ENCODE data around the gene THSD4.

THSD4 gene

DNA sequence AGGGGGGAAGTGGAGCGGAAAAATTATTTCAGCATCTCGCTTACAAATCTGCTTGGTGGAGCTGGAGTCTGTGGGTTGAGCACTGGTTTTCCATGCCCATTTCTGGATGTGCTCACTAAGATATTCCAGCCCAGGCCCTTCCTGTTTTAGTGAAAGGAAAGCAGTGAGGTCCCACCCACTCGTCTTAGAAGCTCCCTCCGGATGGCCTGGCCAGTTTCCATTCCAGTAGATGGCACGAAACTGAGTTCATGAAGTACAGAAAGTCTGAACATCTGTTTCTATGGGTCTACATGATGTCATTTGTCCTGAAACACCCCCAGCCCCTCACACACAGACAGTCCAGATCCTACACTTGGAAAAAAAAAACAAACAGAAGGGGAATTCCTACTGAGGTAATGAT is 31.9 kb upstream of the THSD4 start:
- Histone ChIP-seq H3K27ac (ENCODE audit: low read length) (no peak overlapping the region), H3K4me3 (ENCODE audit: low read length in 2 of 2) (no peak overlapping the region), H3K27me3 (ENCODE audit: control insufficient read depth in 1 of 2, insufficient read depth in 2 of 2, low read length in 2 of 2) (peaks cover 0 to 2% of the 10 kb centered on the region in 2 donors), H3K9ac (ENCODE audit: low read length in 2 of 2) (no peak overlapping the region), H3K36me3 (ENCODE audit: control insufficient read depth in 2 of 2, insufficient read depth in 2 of 2, low read length in 2 of 2) (no peaks in the 10 kb centered on the region), H3K9me3 (ENCODE audit: control insufficient read depth in 2 of 2, low read length in 2 of 2) (no peaks in the 10 kb centered on the region), H3K4me1 (ENCODE audit: control insufficient read depth, insufficient read depth, low read length) (peaks cover 2% of the 10 kb centered on the region)

DNA sequence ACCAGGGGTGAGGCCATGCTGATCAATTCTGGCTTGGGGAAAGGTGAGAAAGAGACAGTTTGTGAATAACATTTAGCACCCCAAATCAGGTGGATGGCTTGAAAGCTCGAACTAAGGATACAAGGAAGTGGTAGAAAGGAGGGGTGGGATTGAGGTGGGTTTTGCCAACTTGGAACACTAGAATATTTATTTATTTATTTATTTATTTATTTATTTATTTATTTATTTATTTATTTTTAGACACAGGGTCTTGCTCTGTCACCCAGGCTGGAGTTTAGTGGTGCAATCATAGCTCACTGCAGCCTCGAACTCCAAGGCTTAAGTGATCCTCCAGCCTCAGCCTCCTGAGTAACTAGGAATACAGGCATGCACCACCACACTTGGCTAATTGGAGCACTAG is 31.0 kb upstream of the THSD4 start:
- H3K4me1 ChIP-seq (ENCODE audit: control insufficient read depth, insufficient read depth, low read length) = peaks cover 2% of the 10 kb centered on the region
- no peaks in the 10 kb centered on the region for H3K36me3 ChIP-seq (ENCODE audit: control insufficient read depth in 2 of 2, insufficient read depth in 2 of 2, low read length in 2 of 2)
- no peaks in the 10 kb centered on the region for H3K9me3 ChIP-seq (ENCODE audit: control insufficient read depth in 2 of 2, low read length in 2 of 2)
- peaks cover 0 to 2% of the 10 kb centered on the region in 2 donors for H3K27me3 ChIP-seq (ENCODE audit: control insufficient read depth in 1 of 2, insufficient read depth in 2 of 2, low read length in 2 of 2)
- H3K4me3 ChIP-seq (ENCODE audit: low read length in 2 of 2) = no peak overlapping the region
- H3K9ac ChIP-seq (ENCODE audit: low read length in 2 of 2) = no peak overlapping the region
- no peak overlapping the region for H3K27ac ChIP-seq (ENCODE audit: low read length)

DNA sequence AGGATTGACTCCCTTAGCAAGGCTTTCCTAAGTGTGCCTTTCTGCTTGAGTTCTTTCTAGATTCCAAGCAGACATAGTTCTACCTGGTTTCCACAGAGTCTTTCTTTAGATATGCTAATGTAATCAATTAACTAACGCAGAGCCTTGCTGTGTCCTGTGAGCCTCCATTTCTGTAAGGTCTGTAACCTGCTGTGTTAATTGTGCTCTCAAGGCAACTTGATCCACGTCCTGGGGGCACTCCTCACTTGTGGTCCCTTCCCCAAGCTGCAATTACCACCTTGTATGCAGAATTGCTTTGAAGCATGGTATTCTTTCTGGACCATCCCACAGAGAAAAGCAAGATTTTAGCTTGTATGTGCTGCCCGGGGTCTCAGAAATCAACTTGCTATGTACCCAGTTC is 29.5 kb upstream of the THSD4 start:
- no peak overlapping the region for H3K4me3 ChIP-seq (ENCODE audit: low read length in 2 of 2)
- H3K27me3 ChIP-seq (ENCODE audit: control insufficient read depth in 1 of 2, insufficient read depth in 2 of 2, low read length in 2 of 2) = peaks cover 0 to 2% of the 10 kb centered on the region in 2 donors
- H3K4me1 ChIP-seq (ENCODE audit: control insufficient read depth, insufficient read depth, low read length) = peaks cover 2% of the 10 kb centered on the region

DNA sequence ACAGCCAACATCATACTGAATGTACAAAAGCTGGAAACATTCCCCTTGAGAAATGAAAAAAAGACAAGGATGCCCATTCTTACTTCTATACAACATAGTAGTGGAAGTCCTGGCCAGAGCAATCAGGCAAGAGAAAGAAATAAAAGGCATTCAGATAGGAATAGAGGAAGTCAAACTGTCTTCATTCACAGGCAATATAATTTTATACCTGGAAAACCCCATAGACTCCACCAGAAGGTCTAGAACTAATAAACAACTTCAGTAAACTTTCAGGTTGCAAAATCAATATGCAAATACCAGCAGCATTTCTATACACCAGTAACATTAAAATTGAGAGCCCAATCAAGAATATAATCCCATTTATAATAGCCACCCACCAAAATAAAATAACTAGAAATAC is 27.1 kb upstream of the THSD4 start:
- Histone ChIP-seq H3K27me3 (ENCODE audit: control insufficient read depth in 1 of 2, insufficient read depth in 2 of 2, low read length in 2 of 2) (peaks cover 0 to 2% of the 10 kb centered on the region in 2 donors), H3K9ac (ENCODE audit: low read length in 2 of 2) (no peak overlapping the region), H3K9me3 (ENCODE audit: control insufficient read depth in 2 of 2, low read length in 2 of 2) (no peaks in the 10 kb centered on the region), H3K27ac (ENCODE audit: low read length) (no peak overlapping the region), H3K4me3 (ENCODE audit: low read length in 2 of 2) (no peak overlapping the region), H3K36me3 (ENCODE audit: control insufficient read depth in 2 of 2, insufficient read depth in 2 of 2, low read length in 2 of 2) (no peaks in the 10 kb centered on the region), H3K4me1 (ENCODE audit: control insufficient read depth, insufficient read depth, low read length) (peaks cover 2% of the 10 kb centered on the region)

More for the DNA sequence above, 29.5 kb upstream of the THSD4 start:
- Histone ChIP-seq H3K9me3 (ENCODE audit: control insufficient read depth in 2 of 2, low read length in 2 of 2) (no peaks in the 10 kb centered on the region), H3K36me3 (ENCODE audit: control insufficient read depth in 2 of 2, insufficient read depth in 2 of 2, low read length in 2 of 2) (no peaks in the 10 kb centered on the region), H3K9ac (ENCODE audit: low read length in 2 of 2) (no peak overlapping the region), H3K27ac (ENCODE audit: low read length) (no peak overlapping the region)

DNA sequence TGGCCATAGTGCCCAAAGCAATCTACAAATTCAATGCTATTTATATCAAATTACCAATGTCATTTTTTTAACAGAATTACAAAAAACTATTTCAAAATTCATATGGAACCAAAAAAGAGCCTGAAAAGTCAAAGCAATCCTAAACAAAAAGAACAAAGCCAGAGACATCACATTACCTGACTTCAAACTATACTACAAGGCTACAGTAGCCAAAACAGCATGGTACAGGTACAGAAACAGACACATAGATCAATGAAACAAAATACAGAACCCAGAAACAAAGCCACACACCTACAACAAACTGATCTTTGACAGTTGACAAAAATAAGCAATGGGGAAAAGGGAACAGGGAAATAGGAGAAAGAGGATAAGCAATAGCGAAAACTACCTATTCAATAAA is 26.6 kb upstream of the THSD4 start:
- no peaks in the 10 kb centered on the region for H3K36me3 ChIP-seq (ENCODE audit: control insufficient read depth in 2 of 2, insufficient read depth in 2 of 2, low read length in 2 of 2)
- H3K4me1 ChIP-seq (ENCODE audit: control insufficient read depth, insufficient read depth, low read length) = peaks cover 2% of the 10 kb centered on the region
- no peak overlapping the region for H3K9ac ChIP-seq (ENCODE audit: low read length in 2 of 2)
- no peak overlapping the region for H3K4me3 ChIP-seq (ENCODE audit: low read length in 2 of 2)
- no peak overlapping the region for H3K27ac ChIP-seq (ENCODE audit: low read length)
- peaks cover 0 to 2% of the 10 kb centered on the region in 2 donors for H3K27me3 ChIP-seq (ENCODE audit: control insufficient read depth in 1 of 2, insufficient read depth in 2 of 2, low read length in 2 of 2)
- no peaks in the 10 kb centered on the region for H3K9me3 ChIP-seq (ENCODE audit: control insufficient read depth in 2 of 2, low read length in 2 of 2)

DNA sequence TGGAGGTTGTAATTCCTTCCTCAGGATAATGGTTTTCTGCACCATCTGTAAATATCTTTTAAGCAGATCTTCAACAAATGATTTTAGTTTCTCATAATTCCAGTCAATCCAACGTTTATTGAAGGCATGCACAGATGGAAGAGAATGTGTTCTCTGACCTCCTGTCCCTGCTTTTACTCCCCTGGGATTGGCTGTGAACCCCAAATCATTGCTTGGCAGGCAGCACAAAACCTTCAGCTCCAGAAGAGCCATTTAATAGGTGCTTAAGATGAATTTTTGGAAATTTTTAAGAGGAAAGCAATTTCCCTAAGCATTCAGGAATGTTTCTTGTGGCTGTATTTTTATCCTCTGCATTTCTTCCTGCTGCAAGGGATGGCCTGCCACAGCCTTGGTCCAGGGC is 25.5 kb upstream of the THSD4 start:
- Histone ChIP-seq H3K9me3 (ENCODE audit: control insufficient read depth in 2 of 2, low read length in 2 of 2) (no peaks in the 10 kb centered on the region), H3K36me3 (ENCODE audit: control insufficient read depth in 2 of 2, insufficient read depth in 2 of 2, low read length in 2 of 2) (no peaks in the 10 kb centered on the region), H3K4me1 (ENCODE audit: control insufficient read depth, insufficient read depth, low read length) (peaks cover under 1% of the 10 kb centered on the region), H3K9ac (ENCODE audit: low read length in 2 of 2) (no peak overlapping the region), H3K27ac (ENCODE audit: low read length) (no peak overlapping the region), H3K27me3 (ENCODE audit: control insufficient read depth in 1 of 2, insufficient read depth in 2 of 2, low read length in 2 of 2) (no peaks in the 10 kb centered on the region), H3K4me3 (ENCODE audit: low read length in 2 of 2) (no peak overlapping the region)

DNA sequence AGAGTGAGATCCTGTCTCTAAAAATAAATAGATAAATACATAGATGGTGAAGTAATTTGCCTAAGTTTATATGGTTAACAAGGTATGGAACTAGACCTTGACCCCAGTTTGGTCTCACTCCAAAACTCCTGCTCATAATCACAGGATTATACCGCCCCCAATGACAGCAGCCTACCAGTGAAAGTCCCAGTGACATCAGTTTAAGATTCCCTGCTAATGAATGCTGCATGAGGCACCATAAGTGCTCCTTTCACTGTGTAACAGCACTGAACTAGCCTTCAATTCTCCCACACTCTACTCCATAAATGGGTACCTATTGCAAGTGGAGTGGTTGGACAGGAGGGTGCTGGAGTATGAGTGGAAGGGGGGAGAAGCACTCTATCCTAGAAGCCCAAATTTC is 23.7 kb upstream of the THSD4 start:
- Histone ChIP-seq H3K4me1 (ENCODE audit: control insufficient read depth, insufficient read depth, low read length) (no peaks in the 10 kb centered on the region), H3K27ac (ENCODE audit: low read length) (no peak overlapping the region), H3K27me3 (ENCODE audit: control insufficient read depth in 1 of 2, insufficient read depth in 2 of 2, low read length in 2 of 2) (no peaks in the 10 kb centered on the region), H3K9ac (ENCODE audit: low read length in 2 of 2) (no peak overlapping the region), H3K9me3 (ENCODE audit: control insufficient read depth in 2 of 2, low read length in 2 of 2) (no peaks in the 10 kb centered on the region), H3K4me3 (ENCODE audit: low read length in 2 of 2) (no peak overlapping the region), H3K36me3 (ENCODE audit: control insufficient read depth in 2 of 2, insufficient read depth in 2 of 2, low read length in 2 of 2) (no peaks in the 10 kb centered on the region)

DNA sequence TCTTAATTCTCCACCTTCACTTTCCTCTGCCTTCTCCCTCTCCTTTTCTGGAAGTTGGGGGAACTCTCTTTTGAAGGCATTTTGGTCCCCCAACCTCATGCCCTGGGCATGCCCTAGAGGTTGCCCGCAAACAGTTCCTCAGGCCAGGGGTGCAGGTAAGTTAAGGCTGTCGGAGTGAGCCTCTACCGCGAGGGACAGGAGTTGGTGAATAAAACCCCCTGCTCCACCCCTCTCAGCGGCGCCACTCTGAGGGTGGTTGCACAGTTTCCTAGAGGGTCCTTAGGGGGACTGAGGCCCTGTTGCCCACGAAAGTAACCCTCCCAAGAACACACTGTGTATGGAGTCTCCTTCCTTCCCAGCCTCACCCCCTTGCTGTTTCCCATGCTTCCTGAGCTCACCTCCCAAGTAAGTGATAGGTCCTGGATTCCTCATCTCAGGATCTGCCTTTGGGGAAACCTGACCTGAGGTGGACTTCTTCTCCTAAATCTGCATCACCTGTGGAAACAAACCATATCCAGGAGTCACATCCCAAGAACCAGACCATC is 23.1 kb upstream of the THSD4 start:
- Histone ChIP-seq H3K27ac (ENCODE audit: low read length) (no peak overlapping the region), H3K9me3 (ENCODE audit: control insufficient read depth in 2 of 2, low read length in 2 of 2) (no peaks in the 10 kb centered on the region), H3K9ac (ENCODE audit: low read length in 2 of 2) (no peak overlapping the region), H3K4me3 (ENCODE audit: low read length in 2 of 2) (no peak overlapping the region), H3K4me1 (ENCODE audit: control insufficient read depth, insufficient read depth, low read length) (no peaks in the 10 kb centered on the region), H3K36me3 (ENCODE audit: control insufficient read depth in 2 of 2, insufficient read depth in 2 of 2, low read length in 2 of 2) (no peaks in the 10 kb centered on the region), H3K27me3 (ENCODE audit: control insufficient read depth in 1 of 2, insufficient read depth in 2 of 2, low read length in 2 of 2) (no peaks in the 10 kb centered on the region)

DNA sequence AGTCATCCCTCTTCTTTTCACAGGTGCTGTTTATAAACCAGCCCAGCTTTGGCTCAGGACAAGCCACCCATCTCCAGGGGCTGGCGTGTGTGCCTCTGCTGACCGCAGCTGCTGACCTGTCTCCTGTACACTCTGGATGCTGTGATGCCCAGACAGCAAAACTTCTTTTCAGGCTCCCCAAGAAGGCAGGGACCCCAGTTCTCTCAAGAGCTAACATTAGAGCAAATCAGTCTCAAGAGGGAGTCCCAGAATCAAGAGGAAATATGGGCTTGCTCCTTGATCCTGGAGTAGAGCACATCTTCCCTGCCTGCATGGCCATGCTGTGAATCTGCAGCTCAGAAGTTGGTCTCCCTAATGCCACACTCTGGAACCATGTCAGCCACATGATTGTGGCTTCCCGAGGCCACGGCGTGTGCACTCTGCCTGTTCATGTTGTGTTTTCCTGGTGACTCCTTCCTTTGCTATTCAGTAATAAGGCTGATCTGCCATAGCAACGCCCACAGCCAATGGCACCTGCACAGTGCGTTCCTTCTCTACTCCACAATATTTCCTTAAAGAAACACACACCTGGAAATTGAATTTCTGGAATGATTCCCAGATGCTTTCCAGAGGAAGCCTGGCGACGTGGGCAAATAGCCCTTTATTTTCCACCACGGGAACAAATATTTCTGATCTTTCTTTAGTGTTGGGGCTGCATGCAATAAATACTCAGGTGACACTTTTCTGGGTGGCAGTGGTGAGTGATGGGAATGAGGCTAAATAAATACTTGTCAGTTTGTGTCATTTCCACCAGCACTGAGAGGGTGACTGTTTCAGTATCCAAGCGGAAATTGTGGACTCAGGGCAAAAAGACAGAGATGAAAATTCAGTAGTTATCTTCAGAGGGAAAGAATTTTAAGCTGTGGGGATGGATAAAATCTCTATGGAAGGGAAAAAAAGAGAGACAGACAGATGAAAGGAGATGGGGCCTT is 21.9 kb upstream of the THSD4 start:
- Histone ChIP-seq H3K4me3 (ENCODE audit: low read length in 2 of 2) (no peak overlapping the region), H3K4me1 (ENCODE audit: control insufficient read depth, insufficient read depth, low read length) (no peaks in the 10 kb centered on the region), H3K9me3 (ENCODE audit: control insufficient read depth in 2 of 2, low read length in 2 of 2) (no peaks in the 10 kb centered on the region), H3K27me3 (ENCODE audit: control insufficient read depth in 1 of 2, insufficient read depth in 2 of 2, low read length in 2 of 2) (no peaks in the 10 kb centered on the region), H3K36me3 (ENCODE audit: control insufficient read depth in 2 of 2, insufficient read depth in 2 of 2, low read length in 2 of 2) (no peaks in the 10 kb centered on the region), H3K27ac (ENCODE audit: low read length) (no peak overlapping the region), H3K9ac (ENCODE audit: low read length in 2 of 2) (no peak overlapping the region)

DNA sequence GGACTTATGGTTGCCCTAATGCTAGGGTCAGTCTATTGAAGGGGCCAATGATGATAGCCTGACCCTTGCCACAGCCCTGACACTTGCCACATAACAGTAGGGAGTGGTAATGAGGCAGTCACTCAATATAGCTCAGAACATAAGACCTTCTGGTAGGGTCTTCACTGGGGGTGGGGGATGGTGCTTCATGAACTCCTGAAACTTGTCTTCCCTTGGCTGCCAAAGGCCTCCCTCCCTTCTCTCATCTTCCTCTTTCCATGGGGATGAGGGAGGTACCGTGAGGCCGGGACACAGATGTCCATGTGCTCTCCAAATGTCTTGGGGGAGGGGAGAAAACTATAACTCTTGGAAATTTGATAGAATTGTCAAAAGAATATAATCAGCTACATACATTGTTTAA is 21.1 kb upstream of the THSD4 start:
- Histone ChIP-seq H3K36me3 (ENCODE audit: control insufficient read depth in 2 of 2, insufficient read depth in 2 of 2, low read length in 2 of 2) (no peaks in the 10 kb centered on the region), H3K4me1 (ENCODE audit: control insufficient read depth, insufficient read depth, low read length) (no peaks in the 10 kb centered on the region), H3K27me3 (ENCODE audit: control insufficient read depth in 1 of 2, insufficient read depth in 2 of 2, low read length in 2 of 2) (no peaks in the 10 kb centered on the region), H3K27ac (ENCODE audit: low read length) (no peak overlapping the region), H3K9ac (ENCODE audit: low read length in 2 of 2) (no peak overlapping the region), H3K4me3 (ENCODE audit: low read length in 2 of 2) (no peak overlapping the region), H3K9me3 (ENCODE audit: control insufficient read depth in 2 of 2, low read length in 2 of 2) (no peaks in the 10 kb centered on the region)

DNA sequence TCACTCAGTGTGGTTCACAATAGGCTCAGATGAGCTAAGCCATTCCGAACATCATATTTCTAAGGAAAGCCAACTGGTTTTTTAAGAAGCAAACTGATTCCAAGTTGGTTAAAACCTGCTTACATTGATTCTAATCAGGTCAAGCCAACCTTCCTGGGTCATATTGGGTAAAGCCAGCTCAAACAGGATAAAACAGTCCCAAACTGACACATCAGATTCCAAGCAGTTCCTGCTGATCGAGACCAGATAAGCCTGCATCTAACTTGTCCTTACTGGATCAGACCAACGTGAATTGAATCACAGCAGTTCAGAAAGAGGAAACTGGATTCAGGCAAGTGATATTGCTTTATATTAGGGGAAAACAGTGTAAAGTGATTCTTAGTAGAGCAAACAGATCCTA is 18.6 kb upstream of the THSD4 start:
- Histone ChIP-seq H3K36me3 (ENCODE audit: control insufficient read depth in 2 of 2, insufficient read depth in 2 of 2, low read length in 2 of 2) (no peaks in the 10 kb centered on the region), H3K9ac (ENCODE audit: low read length in 2 of 2) (no peak overlapping the region), H3K9me3 (ENCODE audit: control insufficient read depth in 2 of 2, low read length in 2 of 2) (no peaks in the 10 kb centered on the region), H3K4me1 (ENCODE audit: control insufficient read depth, insufficient read depth, low read length) (no peaks in the 10 kb centered on the region), H3K27me3 (ENCODE audit: control insufficient read depth in 1 of 2, insufficient read depth in 2 of 2, low read length in 2 of 2) (no peaks in the 10 kb centered on the region), H3K4me3 (ENCODE audit: low read length in 2 of 2) (no peak overlapping the region), H3K27ac (ENCODE audit: low read length) (no peak overlapping the region)

Data from stomach smooth muscle (tissue), 2 donors.